ENCODE results near the gene NEXN.

- no peak for TF ChIP-seq ZNF274 (IDR thresholded peaks at IDR 0.05; ENCODE audit: low read depth, low read length)
- no peak for TF ChIP-seq YY1 (IDR thresholded peaks at IDR 0.05; ENCODE audit: insufficient read depth, insufficient read length)
- no peak for TF ChIP-seq SUZ12 (IDR thresholded peaks at IDR 0.05; ENCODE audit: extremely low read depth, insufficient read depth, insufficient read length)
Observed at GRCh38 chr1:77891200-77891599, 2.8 kb downstream of the NEXN start.

All from NT2/D1 (cell line).